GM12872 (cell line): ENCODE results near the gene IKZF2.

Source experiments
- TF ChIP-seq, protein P1 (sequence below): IDR thresholded peaks from 3 replicates; pipeline ENCODE4 v1.5.1; 2011; ENCODE audit warnings: low read depth, mild to moderate bottlenecking, low read length, moderate library complexity; ENCODE audit not compliant: insufficient read depth

Gene IKZF2

GRCh38 chr2:212957624-212958023 lies 193.8 kb downstream of the IKZF2 start:
- TF ChIP-seq, protein P1, sequence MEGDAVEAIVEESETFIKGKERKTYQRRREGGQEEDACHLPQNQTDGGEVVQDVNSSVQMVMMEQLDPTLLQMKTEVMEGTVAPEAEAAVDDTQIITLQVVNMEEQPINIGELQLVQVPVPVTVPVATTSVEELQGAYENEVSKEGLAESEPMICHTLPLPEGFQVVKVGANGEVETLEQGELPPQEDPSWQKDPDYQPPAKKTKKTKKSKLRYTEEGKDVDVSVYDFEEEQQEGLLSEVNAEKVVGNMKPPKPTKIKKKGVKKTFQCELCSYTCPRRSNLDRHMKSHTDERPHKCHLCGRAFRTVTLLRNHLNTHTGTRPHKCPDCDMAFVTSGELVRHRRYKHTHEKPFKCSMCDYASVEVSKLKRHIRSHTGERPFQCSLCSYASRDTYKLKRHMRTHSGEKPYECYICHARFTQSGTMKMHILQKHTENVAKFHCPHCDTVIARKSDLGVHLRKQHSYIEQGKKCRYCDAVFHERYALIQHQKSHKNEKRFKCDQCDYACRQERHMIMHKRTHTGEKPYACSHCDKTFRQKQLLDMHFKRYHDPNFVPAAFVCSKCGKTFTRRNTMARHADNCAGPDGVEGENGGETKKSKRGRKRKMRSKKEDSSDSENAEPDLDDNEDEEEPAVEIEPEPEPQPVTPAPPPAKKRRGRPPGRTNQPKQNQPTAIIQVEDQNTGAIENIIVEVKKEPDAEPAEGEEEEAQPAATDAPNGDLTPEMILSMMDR, result no peak

DNA sequence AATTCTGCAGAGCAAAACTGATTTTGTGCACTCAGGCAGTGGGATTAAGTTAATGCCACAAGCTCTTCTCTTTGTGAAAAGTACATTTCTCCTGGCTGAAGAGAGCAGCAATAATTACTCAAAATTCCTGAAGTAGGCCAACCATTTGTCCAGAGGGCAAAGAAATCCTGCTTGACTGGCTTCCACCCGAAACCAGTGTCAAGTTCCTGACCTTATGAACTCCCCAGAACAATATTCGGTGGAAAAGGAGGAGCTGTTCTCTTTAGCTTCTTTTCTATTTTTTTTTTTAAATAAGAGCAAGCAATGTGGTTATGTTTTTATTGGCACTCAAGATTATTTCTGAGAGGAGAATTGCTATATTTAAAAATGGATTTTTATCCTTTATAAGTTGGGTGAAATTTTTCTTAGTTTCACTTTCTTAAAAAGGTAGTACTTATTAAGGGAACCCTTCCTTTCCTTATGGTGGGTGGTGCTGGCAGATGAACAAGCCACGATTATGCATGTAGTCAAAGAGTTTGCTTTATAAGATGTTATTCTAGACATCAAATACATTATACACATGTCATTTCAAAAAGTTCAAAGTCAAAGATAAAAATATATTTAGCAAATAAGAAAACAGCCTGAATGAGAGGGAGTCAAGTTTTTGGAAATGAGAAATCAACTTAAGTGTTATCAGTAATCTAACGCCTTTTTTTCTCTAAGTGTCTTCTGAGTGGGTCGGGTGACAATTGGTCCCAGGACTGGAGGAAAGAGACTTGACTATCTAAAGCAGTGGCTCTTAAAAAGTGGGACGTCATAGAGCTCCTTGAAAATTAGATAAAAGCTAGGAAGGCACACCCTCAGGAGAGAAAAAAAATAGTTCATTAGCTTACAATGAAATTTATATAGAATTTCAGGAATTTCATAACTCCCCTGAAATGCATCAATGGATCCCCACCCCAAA lies 194.5 kb downstream of the IKZF2 start:
- TF ChIP-seq, protein P1, result no peak

DNA sequence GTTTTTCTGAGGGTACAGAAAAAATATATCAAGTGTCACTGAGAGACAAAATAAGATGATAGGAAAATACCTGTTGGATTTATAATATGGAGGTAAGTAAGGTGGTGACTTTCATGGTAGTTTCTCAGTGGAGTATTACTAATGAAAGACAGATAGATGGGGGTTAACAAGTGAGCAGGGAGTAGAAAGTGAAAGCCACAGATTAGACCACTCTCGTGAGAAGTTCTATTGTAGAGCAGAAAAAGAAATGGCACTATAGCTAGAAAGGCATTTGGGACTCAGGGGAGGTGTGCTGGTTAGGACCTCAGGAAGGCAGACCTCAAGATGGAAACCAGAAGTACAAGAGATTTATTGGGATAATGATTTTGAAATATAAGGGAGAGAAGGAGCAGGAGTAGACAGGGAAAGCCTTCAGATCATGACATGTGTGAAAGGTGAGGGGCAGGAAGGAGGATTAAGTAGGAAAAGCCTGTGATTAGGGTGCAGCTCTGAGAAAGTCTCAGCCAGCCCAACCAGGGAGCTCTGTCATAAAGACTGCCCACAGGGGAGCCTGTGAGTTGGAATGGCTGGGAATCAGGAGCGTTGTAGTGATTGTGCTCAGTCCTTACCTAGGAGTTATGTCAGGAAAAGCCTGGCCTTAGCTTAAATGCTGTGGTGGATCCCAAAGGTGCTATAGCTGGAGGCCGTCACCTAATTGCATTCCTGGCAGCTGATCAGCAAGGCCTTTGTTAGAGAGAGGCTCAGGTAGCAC lies 198.1 kb downstream of the IKZF2 start:
- TF ChIP-seq, protein P1, result no peak

- TF ChIP-seq, protein P1, result no peak
Observed at GRCh38 chr2:212949786-212950185, 201.6 kb downstream of the IKZF2 start.
